Upper lobe of left lung (tissue), 6 donors: Measurements from ENCODE around the gene P4HTM. TPM values are rescaled to one million over a fixed set of nuclear protein-coding genes. Genes with fewer than 3 reads are reported as not detected.
A peak's percentile ranks its signal among the peaks of the same experiment; 100 is the strongest.

Source experiments
- ATAC-seq, 2 donors: fragments of 200-7000 bp; cut with Tn5 transposase; one replicate each; pipeline ENCODE4 v1.9.1; 2022; ENCODE audit warnings: mild to moderate bottlenecking in 2 of 2, moderate library complexity in 2 of 2; ENCODE audit not compliant: low FRiP score in 2 of 2
- DNase-seq, 2 donors: peaks; one replicate each; pipeline ENCODE4 v3.0.0-alpha.2; 2019 to 2020
- H3K27ac ChIP-seq, 4 donors: fragments of 200-600 bp; sonication (generic); one replicate each; pipeline ENCODE4 v1.5.1; 2016 to 2019
- H3K27me3 ChIP-seq, 4 donors: fragments of 200-600 bp; sonication (generic); one replicate each; pipeline ENCODE4 v1.5.1; 2017 to 2019
- H3K36me3 ChIP-seq, 4 donors: fragments of 200-600 bp; sonication (generic); one replicate each; pipeline ENCODE4 v1.5.1; 2016 to 2019
- H3K4me1 ChIP-seq, 4 donors: fragments of 200-600 bp; sonication (generic); one replicate each; pipeline ENCODE4 v1.5.1; 2018 to 2019
- H3K4me3 ChIP-seq, 4 donors: fragments of 200-600 bp; sonication (generic); one replicate each; pipeline ENCODE4 v1.5.1; 2017 to 2019; ENCODE audit warnings: mild to moderate bottlenecking in 2 of 4, moderate library complexity in 1 of 4
- H3K9me3 ChIP-seq, 4 donors: fragments of 200-600 bp; sonication (generic); one replicate each; pipeline ENCODE4 v1.5.1; 2018 to 2019
- CTCF ChIP-seq, 6 experiments: fragments of 450-650 bp in 4 of 6; fragments of 200-600 bp in 2 of 6; sonication (generic) in 2 of 6; IDR thresholded peaks; one replicate each; pipeline ENCODE4 v1.5.1; 2016 to 2019; ENCODE audit warnings: antibody characterized with exemption in 6 of 6
- EP300 ChIP-seq, 4 donors: sonication (generic); formaldehyde crosslinking; IDR thresholded peaks; one replicate each; pipeline ENCODE4 v1.5.1; 2017; ENCODE audit warnings: antibody characterized with exemption in 4 of 4, control low read depth in 2 of 4
- POLR2A ChIP-seq, 4 donors: fragments of 450-650 bp; IDR thresholded peaks; one replicate each; pipeline ENCODE4 v1.5.1; 2016 to 2017; ENCODE audit warnings: antibody characterized with exemption in 4 of 4, mild to moderate bottlenecking in 2 of 4
- POLR2AphosphoS5 ChIP-seq, 2 donors: sonication (generic); formaldehyde crosslinking; IDR thresholded peaks; one replicate each; pipeline ENCODE4 v1.5.1; 2017; ENCODE audit warnings: antibody characterized with exemption in 2 of 2
- WGBS, 2 donors: methylation state at CpG; one replicate each; pipeline ENCODE4 v1.1.5; 2017 to 2018; 5-methylcytosine and 5-hydroxymethylcytosine counted together
- total RNA-seq, 6 donors: library from RNA; depleted of rRNA in 4 of 6; stranded (reverse); fragments of >200 nt in 4 of 6; gene quantifications; one replicate each; pipeline versions ENCODE4 v1.1.0 to v1.2.1, GENCODE V29; 2016 to 2021
- donor health status: DM: no; HTN: no; CAD: no; lungs with moderate emphysema.
- donor health status: DM: no; HTN: yes; CAD: no; lungs with severe emphysema.

The P4HTM gene
- 100 to 1,000 TPM in 1 of 6 donors, 10 to 100 TPM in 5; 44.2 to 184 (median 69.9) TPM for total RNA-seq

DNA sequence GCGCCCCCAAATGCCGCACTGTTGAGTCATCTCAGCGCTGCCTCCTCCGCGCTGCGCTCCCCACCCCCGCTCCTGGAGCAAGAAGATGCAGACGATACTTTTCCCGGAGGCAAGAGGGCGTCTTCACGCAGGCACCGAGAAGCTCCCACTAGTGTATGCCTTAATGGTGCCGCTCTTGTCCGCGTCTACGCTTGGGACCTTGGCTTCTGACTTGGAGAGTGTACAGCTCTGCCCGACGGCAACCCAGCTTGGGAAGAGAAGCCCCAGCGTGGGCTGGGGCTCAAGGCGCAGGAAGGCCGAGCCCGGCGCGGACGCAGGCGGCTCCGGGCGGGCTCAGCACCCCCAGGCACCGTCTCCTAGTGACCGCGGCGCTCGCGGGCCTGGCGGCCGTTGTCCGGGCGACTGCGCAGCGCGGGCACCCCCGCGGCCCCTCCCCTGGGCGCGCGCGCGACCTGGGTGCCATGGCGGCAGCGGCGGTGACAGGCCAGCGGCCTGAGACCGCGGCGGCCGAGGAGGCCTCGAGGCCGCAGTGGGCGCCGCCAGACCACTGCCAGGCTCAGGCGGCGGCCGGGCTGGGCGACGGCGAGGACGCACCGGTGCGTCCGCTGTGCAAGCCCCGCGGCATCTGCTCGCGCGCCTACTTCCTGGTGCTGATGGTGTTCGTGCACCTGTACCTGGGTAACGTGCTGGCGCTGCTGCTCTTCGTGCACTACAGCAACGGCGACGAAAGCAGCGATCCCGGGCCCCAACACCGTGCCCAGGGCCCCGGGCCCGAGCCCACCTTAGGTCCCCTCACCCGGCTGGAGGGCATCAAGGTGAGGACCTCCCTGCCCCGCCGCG, at the start of gene P4HTM:
TSS of gene P4HTM (plus strand) at position 446 of the 840 bp plus-strand sequence. CDS start at position 462, 16 bp downstream.
- peak; percentile 80 for TF ChIP-seq POLR2AphosphoS5 (IDR thresholded peaks at IDR 0.05)
- peak in 1 of 4 donors; percentile 46 for TF ChIP-seq POLR2A (IDR thresholded peaks at IDR 0.05)
- peak in 4 of 6 experiments; percentile 27 to 51 (median 44) for TF ChIP-seq CTCF (IDR thresholded peaks at IDR 0.05)
- peak in 1 of 4 donors; percentile 3 for TF ChIP-seq EP300 (IDR thresholded peaks at IDR 0.05)
- peak within 1 kb of the TSS; percentile 73 to 94 (median 88) for H3K4me3 ChIP-seq
- H3K9me3 ChIP-seq, result no peaks in the 10 kb centered on the region
- DNase-seq (peak; percentile 85 to 95), ATAC-seq (peak; percentile 89 to 93)
- H3K4me1 ChIP-seq, result peaks cover 23 to 33% (median 27%) of the 10 kb centered on the region in 4 donors
- H3K36me3 ChIP-seq, result peaks cover 0 to 18% (median 8%) of the 10 kb centered on the region in 4 donors
- no peaks in the 10 kb centered on the region for H3K27me3 ChIP-seq
- H3K27ac ChIP-seq, result peak within 1 kb of the TSS; percentile 87 to 92 (median 90)
- WGBS, 2 donors, result 1 to 2% methylated on average over 8 to 13 of the region's 91 CpGs

DNA sequence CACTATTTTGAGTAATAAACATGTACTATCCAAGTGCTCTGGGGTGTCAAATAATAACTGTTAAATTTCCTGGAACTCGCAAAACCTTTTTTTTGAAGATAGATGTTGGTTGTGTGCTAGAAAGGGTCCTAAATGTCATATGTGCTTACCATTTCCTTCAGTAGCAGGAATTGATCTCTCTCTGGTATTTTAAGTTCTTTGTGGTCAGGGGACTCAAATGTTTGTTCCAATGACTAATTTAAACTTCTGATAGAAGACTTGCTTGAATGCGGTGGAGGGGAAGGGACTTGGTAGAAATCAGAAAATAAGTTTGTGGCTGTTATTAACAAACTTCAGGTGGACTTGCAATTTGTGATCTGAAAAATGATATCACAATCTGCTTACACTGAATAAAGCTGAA, 44.6 kb upstream of the P4HTM start:
- H3K4me3 ChIP-seq, result no peak overlapping the region
- H3K27ac ChIP-seq, result no peak overlapping the region
- WGBS, 2 donors, result 83 to 84% methylated on average over 2 of the region's 2 CpGs
- ATAC-seq (no peak), DNase-seq (no peak)
- H3K36me3 ChIP-seq, result peaks cover 0 to 19% (median 3%) of the 10 kb centered on the region in 4 donors
- H3K4me1 ChIP-seq, result peaks cover 0 to 9% (median 0%) of the 10 kb centered on the region in 4 donors
- TF ChIP-seq POLR2A (IDR thresholded peaks at IDR 0.05) (no peak), POLR2AphosphoS5 (IDR thresholded peaks at IDR 0.05) (no peak), CTCF (IDR thresholded peaks at IDR 0.05) (no peak), EP300 (IDR thresholded peaks at IDR 0.05) (no peak)
- no peaks in the 10 kb centered on the region for H3K9me3 ChIP-seq
- no peaks in the 10 kb centered on the region for H3K27me3 ChIP-seq

DNA sequence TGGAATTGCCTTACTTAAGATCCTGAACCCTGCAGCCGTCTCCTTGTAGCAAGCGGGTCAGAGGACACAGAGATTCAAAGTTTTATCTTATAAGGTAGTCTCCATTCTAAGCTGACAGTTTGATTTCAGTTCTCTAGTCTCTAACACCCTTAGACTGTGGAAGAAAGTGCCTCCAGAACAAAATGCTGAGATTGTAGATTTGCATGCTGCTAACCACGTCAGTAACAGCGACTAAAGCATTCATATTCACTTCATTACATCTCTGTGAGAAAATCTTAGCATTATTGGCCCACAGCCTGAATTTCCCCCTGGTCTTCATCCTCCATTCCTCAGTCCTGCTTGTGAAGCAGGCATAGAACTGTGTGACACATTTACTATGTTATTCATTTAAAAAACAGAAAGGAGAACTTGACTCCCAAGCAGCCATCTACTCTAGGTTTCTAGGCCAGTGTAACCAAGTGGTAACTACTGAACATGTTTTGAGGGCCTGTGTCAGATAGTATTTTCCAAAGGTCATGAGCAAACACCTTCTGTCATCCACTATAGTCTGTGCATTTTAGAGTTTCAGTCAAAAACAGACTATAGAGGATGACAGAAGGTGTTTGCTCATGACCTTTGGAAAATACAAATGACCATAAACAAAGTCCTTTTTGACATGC, 44.0 kb upstream of the P4HTM start:
- Histone ChIP-seq H3K4me1 (peaks cover 0 to 9% (median 0%) of the 10 kb centered on the region in 4 donors), H3K9me3 (no peaks in the 10 kb centered on the region), H3K4me3 (no peak overlapping the region), H3K27me3 (no peaks in the 10 kb centered on the region), H3K27ac (no peak overlapping the region), H3K36me3 (peaks cover 0 to 19% (median 3%) of the 10 kb centered on the region in 4 donors)
- no peak for ATAC-seq
- TF ChIP-seq POLR2A (IDR thresholded peaks at IDR 0.05), result no peak
- no peak for TF ChIP-seq CTCF (IDR thresholded peaks at IDR 0.05)
- TF ChIP-seq EP300 (IDR thresholded peaks at IDR 0.05), result no peak
- TF ChIP-seq POLR2AphosphoS5 (IDR thresholded peaks at IDR 0.05), result no peak
- 81% methylated on average over 4 of the region's 4 CpGs for WGBS, 2 donors
- DNase-seq, result no peak

GRCh38 chr3:48949376-48949717, 40.7 kb upstream of the P4HTM start:
- 66 to 92% methylated on average over 2 of the region's 2 CpGs for WGBS, 2 donors
- Histone ChIP-seq H3K4me3 (peak overlapping the region in 3 of 4 donors; percentile 4 to 21 (median 5)), H3K36me3 (peaks cover 0 to 25% (median 12%) of the 10 kb centered on the region in 4 donors), H3K27me3 (no peaks in the 10 kb centered on the region), H3K9me3 (no peaks in the 10 kb centered on the region), H3K4me1 (peaks cover 0 to 9% (median 0%) of the 10 kb centered on the region in 4 donors), H3K27ac (peak overlapping the region; percentile 34 to 58 (median 48))
- ATAC-seq, result no peak
- TF ChIP-seq CTCF (IDR thresholded peaks at IDR 0.05), result no peak
- no peak for TF ChIP-seq EP300 (IDR thresholded peaks at IDR 0.05)
- TF ChIP-seq POLR2A (IDR thresholded peaks at IDR 0.05), result no peak
- TF ChIP-seq POLR2AphosphoS5 (IDR thresholded peaks at IDR 0.05), result no peak
- no peak for DNase-seq
